Neutrophil (primary cell): Measurements from ENCODE around the gene GALNT12.

ENCODE experiments used
- H3K27ac ChIP-seq: fragments of 200-600 bp; sonication (generic); 2 replicates; pipeline ENCODE4 v1.5.1; 2016; ENCODE audit warnings: mild to moderate bottlenecking, moderate library complexity
- H3K27me3 ChIP-seq: fragments of 200-600 bp; sonication (generic); 2 replicates; pipeline ENCODE4 v1.6.0; 2016; ENCODE audit warnings: mild to moderate bottlenecking
- H3K36me3 ChIP-seq: fragments of 200-600 bp; sonication (generic); 2 replicates; pipeline ENCODE4 v1.5.1; 2017
- H3K4me1 ChIP-seq, 2 experiments: fragments of 200-600 bp in 1 of 2; sonication (generic) in 1 of 2; 1 replicate in 1 of 2; 2 replicates in 1 of 2; pipeline versions ENCODE4 v1.5.1 to v1.6.1; 2013 to 2016; ENCODE audit warnings: low read depth in 1 of 2, low read length in 1 of 2, mild to moderate bottlenecking in 1 of 2, moderate library complexity in 1 of 2; ENCODE audit not compliant: control insufficient read depth in 1 of 2, insufficient read depth in 1 of 2
- H3K4me3 ChIP-seq, 2 experiments: fragments of 200-600 bp in 1 of 2; sonication (generic) in 1 of 2; 1 replicate in 1 of 2; 2 replicates in 1 of 2; pipeline ENCODE4 v1.5.1; 2013 to 2016; ENCODE audit warnings: low read depth in 1 of 2, low read length in 1 of 2, mild to moderate bottlenecking in 1 of 2, moderate library complexity in 1 of 2
- H3K9me3 ChIP-seq: fragments of 200-600 bp; sonication (generic); 2 replicates; pipeline ENCODE4 v1.5.1; 2016
- TF ChIP-seq, protein P1 (sequence below): fragments of 200-600 bp; sonication (generic); IDR thresholded peaks from 2 replicates; pipeline ENCODE4 v1.5.1; 2016; ENCODE audit warnings: antibody characterized with exemption

Gene GALNT12

DNA sequence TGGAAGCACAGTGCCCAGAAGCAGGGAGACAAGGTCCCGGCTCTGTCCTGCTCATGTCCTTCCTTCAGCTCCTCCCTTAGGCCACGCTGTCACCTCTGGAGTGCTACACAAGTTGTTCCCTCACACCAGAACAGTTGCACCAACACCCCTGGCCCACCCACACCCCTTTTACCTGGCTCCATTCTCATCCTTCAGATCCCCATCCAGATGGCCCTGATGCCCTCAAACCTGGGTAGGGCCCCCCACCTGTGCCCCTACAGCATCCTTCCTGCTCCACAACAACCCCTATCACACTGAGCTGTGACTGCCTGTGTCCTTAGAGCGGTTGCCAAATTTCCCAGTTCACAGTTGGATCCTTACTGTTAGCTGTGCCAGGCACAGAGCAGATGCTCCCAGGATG lies 40.3 kb upstream of the GALNT12 start:
- Histone ChIP-seq H3K9me3 (no peaks in the 10 kb centered on the region), H3K27me3 (no peaks in the 10 kb centered on the region), H3K4me3 (no peak overlapping the region), H3K36me3 (no peaks in the 10 kb centered on the region), H3K4me1 (peaks cover 3 to 4% of the 10 kb centered on the region in 2 experiments), H3K27ac (no peak overlapping the region)
- TF ChIP-seq, protein P1, sequence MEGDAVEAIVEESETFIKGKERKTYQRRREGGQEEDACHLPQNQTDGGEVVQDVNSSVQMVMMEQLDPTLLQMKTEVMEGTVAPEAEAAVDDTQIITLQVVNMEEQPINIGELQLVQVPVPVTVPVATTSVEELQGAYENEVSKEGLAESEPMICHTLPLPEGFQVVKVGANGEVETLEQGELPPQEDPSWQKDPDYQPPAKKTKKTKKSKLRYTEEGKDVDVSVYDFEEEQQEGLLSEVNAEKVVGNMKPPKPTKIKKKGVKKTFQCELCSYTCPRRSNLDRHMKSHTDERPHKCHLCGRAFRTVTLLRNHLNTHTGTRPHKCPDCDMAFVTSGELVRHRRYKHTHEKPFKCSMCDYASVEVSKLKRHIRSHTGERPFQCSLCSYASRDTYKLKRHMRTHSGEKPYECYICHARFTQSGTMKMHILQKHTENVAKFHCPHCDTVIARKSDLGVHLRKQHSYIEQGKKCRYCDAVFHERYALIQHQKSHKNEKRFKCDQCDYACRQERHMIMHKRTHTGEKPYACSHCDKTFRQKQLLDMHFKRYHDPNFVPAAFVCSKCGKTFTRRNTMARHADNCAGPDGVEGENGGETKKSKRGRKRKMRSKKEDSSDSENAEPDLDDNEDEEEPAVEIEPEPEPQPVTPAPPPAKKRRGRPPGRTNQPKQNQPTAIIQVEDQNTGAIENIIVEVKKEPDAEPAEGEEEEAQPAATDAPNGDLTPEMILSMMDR = no peak

DNA sequence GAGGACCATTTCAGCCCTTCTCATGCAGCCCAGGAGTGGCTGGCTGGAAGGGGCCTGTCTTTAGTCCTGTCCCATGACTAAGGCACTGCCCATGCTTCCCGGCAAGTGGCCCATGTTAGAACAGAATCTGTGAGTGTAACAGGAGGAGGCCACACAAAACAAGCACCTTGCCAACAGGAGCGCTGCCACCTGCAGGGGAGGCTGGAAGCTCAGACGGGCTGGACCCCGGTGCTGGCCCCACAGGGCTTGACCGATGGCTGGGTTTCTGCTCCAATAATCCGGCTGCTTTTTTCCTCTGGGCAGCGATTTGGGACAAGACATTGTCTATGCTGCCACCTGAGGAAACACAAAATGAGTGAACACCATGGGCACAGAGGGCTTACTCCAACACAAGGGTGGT lies 39.6 kb upstream of the GALNT12 start:
- Histone ChIP-seq H3K36me3 (no peaks in the 10 kb centered on the region), H3K27me3 (no peaks in the 10 kb centered on the region), H3K27ac (no peak overlapping the region), H3K4me3 (no peak overlapping the region), H3K9me3 (no peaks in the 10 kb centered on the region), H3K4me1 (peaks cover 3 to 4% of the 10 kb centered on the region in 2 experiments)
- TF ChIP-seq, protein P1 = no peak

DNA sequence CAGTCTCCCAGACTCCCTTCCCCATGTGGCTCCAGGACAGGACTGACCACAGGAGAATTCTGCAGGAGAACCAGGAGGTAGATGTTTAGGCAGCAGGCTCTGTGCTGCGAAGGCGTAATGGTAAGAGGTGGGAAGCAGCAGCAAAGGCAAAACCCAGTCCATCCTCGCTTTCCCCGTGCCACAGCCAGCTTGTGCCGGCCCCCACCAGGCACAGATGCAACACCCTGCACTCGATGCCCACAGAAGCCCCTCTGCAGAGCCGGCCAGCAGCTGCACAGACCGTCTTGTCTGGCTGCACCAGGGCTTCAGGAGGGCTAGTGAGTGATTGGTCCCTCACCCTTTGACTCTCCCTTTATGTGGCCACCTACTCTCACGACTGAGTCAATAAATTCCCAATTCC lies 39.1 kb upstream of the GALNT12 start:
- H3K36me3 ChIP-seq = no peaks in the 10 kb centered on the region
- H3K27ac ChIP-seq = no peak overlapping the region
- H3K9me3 ChIP-seq = no peaks in the 10 kb centered on the region
- no peak overlapping the region for H3K4me3 ChIP-seq
- TF ChIP-seq, protein P1 = no peak
- H3K27me3 ChIP-seq = no peaks in the 10 kb centered on the region
- H3K4me1 ChIP-seq = peaks cover 3 to 4% of the 10 kb centered on the region in 2 experiments

DNA sequence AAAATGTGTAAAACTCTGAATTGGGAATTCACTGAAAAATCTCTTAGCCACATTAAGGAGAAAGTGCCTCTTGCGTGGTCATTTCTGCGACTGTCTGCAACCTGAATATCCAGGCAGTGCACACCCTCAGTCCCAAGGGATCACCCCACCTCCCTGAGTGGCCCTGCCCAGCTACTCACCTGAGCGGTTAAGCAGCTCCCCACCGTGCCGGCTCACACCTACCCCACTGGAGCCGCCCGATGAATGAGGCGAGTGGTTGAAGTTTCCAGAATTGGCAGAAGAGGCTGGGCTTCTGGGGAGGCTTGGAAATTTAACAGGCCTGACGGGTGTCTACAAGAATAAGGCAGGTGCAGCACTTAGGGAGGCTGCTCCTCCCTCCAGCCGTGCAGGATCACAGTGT lies 36.8 kb upstream of the GALNT12 start:
- Histone ChIP-seq H3K4me3 (no peak overlapping the region), H3K9me3 (no peaks in the 10 kb centered on the region), H3K27me3 (peaks cover 8% of the 10 kb centered on the region), H3K36me3 (no peaks in the 10 kb centered on the region), H3K27ac (no peak overlapping the region), H3K4me1 (peaks cover 3 to 4% of the 10 kb centered on the region in 2 experiments)
- TF ChIP-seq, protein P1 = no peak

DNA sequence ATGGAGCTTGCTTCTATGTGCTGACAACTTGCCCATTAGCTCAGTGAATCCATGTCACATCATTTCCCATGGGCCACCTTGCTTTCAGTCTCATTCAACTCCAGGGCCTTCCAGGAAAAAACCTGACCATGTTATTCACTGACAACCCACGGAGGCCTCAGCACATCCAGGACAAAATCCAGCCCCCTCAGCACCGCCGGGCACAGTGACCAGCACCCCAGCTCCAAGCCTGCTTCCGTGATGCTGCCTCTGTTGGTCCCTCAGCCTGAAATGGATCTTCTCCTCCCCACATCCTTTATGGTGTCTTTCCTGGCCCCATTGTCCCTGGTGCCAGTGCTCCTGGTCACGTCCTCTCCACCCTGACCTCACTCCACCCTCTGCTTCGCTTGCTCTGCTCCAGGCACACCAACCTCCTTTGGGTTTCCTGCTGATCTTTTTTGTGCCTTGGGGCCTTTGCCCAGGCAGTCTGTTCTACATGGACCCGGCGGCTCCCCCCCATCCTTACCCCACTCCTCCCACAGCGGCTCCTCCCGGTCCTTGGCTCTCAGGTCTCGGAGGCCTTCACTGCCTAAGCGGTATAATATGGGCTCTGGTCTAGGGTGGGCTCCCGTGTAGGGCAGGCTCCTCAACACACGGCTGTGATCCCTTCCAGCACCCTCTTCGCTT lies 36.1 kb upstream of the GALNT12 start:
- Histone ChIP-seq H3K27ac (no peak overlapping the region), H3K36me3 (no peaks in the 10 kb centered on the region), H3K4me1 (peaks cover 3 to 4% of the 10 kb centered on the region in 2 experiments), H3K4me3 (no peak overlapping the region), H3K9me3 (no peaks in the 10 kb centered on the region), H3K27me3 (peaks cover 8% of the 10 kb centered on the region)
- TF ChIP-seq, protein P1 = no peak
